ENCODE results near the gene APELA. TPM values are rescaled to one million over a fixed set of nuclear protein-coding genes. Genes with fewer than 3 reads are reported as not detected.
A peak's percentile ranks its signal among the peaks of the same experiment; 100 is the strongest.

The APELA gene
- total RNA-seq, 1 experiment from 2014 or later: 140 TPM

GRCh38 chr4:164847967-164848649 is 28.9 kb upstream of the APELA start:
- peaks cover 24 to 32% of the 10 kb centered on the region in 2 experiments for H3K4me1 Mint-ChIP-seq
- H3K23ac ChIP-seq (ENCODE audit: insufficient read length, low read depth, low read length): no peak overlapping the region
- no peaks in the 10 kb centered on the region for H3K23me2 ChIP-seq (ENCODE audit: insufficient read length, low read depth, low read length, poor library complexity, severe bottlenecking)
- H3K27ac ChIP-seq (ENCODE audit: insufficient read length, low read depth, low read length): no peak overlapping the region
- H4K5ac ChIP-seq (ENCODE audit: insufficient read length, low read depth, low read length): no peak overlapping the region
- H3K9ac ChIP-seq (ENCODE audit: extremely low read depth, insufficient read length, low read length): no peak overlapping the region
- H2BK12ac ChIP-seq (ENCODE audit: insufficient read length, low read depth, low read length): no peak overlapping the region
- H3K9me3 ChIP-seq (ENCODE audit: control insufficient read depth, low read depth, low read length): no peaks in the 10 kb centered on the region
- no peak overlapping the region for H3K4me2 ChIP-seq (ENCODE audit: insufficient read depth, insufficient read length, low read length)
- H3K4me1 ChIP-seq (ENCODE audit: insufficient read depth, low read length): no peaks in the 10 kb centered on the region
- no peak overlapping the region for H2BK5ac ChIP-seq (ENCODE audit: insufficient read length, low read length)
- no peak overlapping the region for H3K14ac ChIP-seq (ENCODE audit: insufficient read depth, low read length)
- no peak overlapping the region for H4K91ac ChIP-seq (ENCODE audit: insufficient read length, low read depth, low read length)
- no peaks in the 10 kb centered on the region for H3K27me3 ChIP-seq (ENCODE audit: insufficient read depth, low read length)
- no peaks in the 10 kb centered on the region for H3K79me2 ChIP-seq (ENCODE audit: insufficient read depth, low read length)
- peaks cover 0 to 9% (median 0%) of the 10 kb centered on the region in 3 experiments; a peak in 1 of 7 replicates for H3K36me3 Mint-ChIP-seq (ENCODE audit: insufficient read depth in 1 of 3, low read depth in 3 of 3)
- H4K8ac ChIP-seq (replicated peaks; ENCODE audit: insufficient read length, low read depth, low read length): no peak overlapping the region
- no peak overlapping the region for H2BK15ac ChIP-seq (ENCODE audit: low read depth, low read length)
- H3K79me1 ChIP-seq (ENCODE audit: insufficient read depth, low read depth, low read length, poor library complexity, severe bottlenecking): no peaks in the 10 kb centered on the region
- no peak overlapping the region for H3K56ac ChIP-seq (ENCODE audit: insufficient read length, low read depth, low read length)
- H2AFZ ChIP-seq (ENCODE audit: low read length): no peak overlapping the region
- H3K18ac ChIP-seq (ENCODE audit: insufficient read length, low read depth, low read length): no peak overlapping the region
- H2AK5ac ChIP-seq (ENCODE audit: insufficient read length, low read length): no peak overlapping the region
- no peak overlapping the region for H3K4me3 Mint-ChIP-seq
- H3T11ph ChIP-seq (ENCODE audit: low read length): no peak overlapping the region
- no peaks in the 10 kb centered on the region for H3K27me3 Mint-ChIP-seq (ENCODE audit: low read depth)
- no peak overlapping the region for H2BK120ac ChIP-seq (ENCODE audit: low read depth, low read length, poor library complexity, severe bottlenecking)
- H4K20me1 ChIP-seq (ENCODE audit: control insufficient read depth, insufficient read depth, insufficient read length): no peaks in the 10 kb centered on the region
- peak overlapping the region; percentile 7 to 41 (median 11); a peak in 2 of 7 replicates for H3K27ac Mint-ChIP-seq
- H2BK20ac ChIP-seq (ENCODE audit: low read depth, low read length, poor library complexity, severe bottlenecking): no peak overlapping the region
- WGBS (ENCODE audit: extremely low coverage, insufficient read length, low lambda C conversion rate): no CpG with 5 or more reads among the region's 2 CpGs
- no peak overlapping the region for H3K4ac ChIP-seq (ENCODE audit: low read depth, low read length)
- H3K9me3 Mint-ChIP-seq: peaks cover 0 to 11% of the 10 kb centered on the region in 2 experiments; a peak in 2 of 5 replicates
- TF ChIP-seq CTCF (conservative IDR thresholded peaks at IDR 0.05): no peak
- no peak for DNase-seq

All from H9 (cell line).